Testis (tissue), 3 donors: ENCODE results near the gene ZNF317. TPM values are rescaled to one million over a fixed set of nuclear protein-coding genes. Genes with fewer than 3 reads are reported as not detected.

Experiments used
- DNase-seq: peaks from one replicate; pipeline ENCODE4 v3.0.0-alpha.2; 2019
- H3K27ac ChIP-seq, 2 donors: fragments of 200-600 bp; sonication (generic); one replicate each; pipeline ENCODE4 v1.5.1; 2019
- H3K27me3 ChIP-seq: fragments of 200-600 bp; sonication (generic); one replicate; pipeline ENCODE4 v1.5.1; 2019
- H3K36me3 ChIP-seq: fragments of 200-600 bp; sonication (generic); one replicate; pipeline ENCODE4 v1.5.1; 2017; ENCODE audit warnings: low read depth; ENCODE audit errors: missing control alignments
- H3K4me1 ChIP-seq: fragments of 200-600 bp; sonication (generic); one replicate; pipeline ENCODE4 v1.5.1; 2019
- H3K4me3 ChIP-seq, 2 donors: fragments of 200-600 bp; sonication (generic); one replicate each; pipeline ENCODE4 v1.5.1; 2017 to 2019
- H3K9me3 ChIP-seq: fragments of 200-600 bp; sonication (generic); one replicate; pipeline ENCODE4 v1.5.1; 2017
- CTCF ChIP-seq, 3 experiments: fragments of 450-650 bp in 2 of 3; fragments of 200-600 bp in 1 of 3; sonication (generic) in 1 of 3; IDR thresholded peaks; one replicate each; pipeline ENCODE4 v1.5.1; 2016 to 2019; ENCODE audit warnings: antibody characterized with exemption in 3 of 3, mild to moderate bottlenecking in 2 of 3, moderate library complexity in 1 of 3
- POLR2A ChIP-seq: fragments of 450-650 bp; IDR thresholded peaks from one replicate; pipeline ENCODE4 v1.6.1; 2017; ENCODE audit warnings: antibody characterized with exemption, mild to moderate bottlenecking, moderate library complexity
- WGBS, 2 donors: methylation state at CpG; one replicate each; pipeline ENCODE4 v1.1.5; 2018; 5-methylcytosine and 5-hydroxymethylcytosine counted together
- intact Hi-C: fragments of 100-400 bp; cut with DNase I; formaldehyde crosslinking; loops from one replicate; pipeline ENCODE4 v1.15.1; 2023; ENCODE audit warnings: low total_unique reads
- polyA plus RNA-seq: library from polyadenylated mRNA; stranded (reverse); fragments of 350-450 nt; fragmentation: Illumina TruSeq; extraction: RNeasy Lipid Tissue Mini Kit (QIAGEN cat#74804); gene quantifications from one replicate; pipeline ENCODE4 v1.2.3, GENCODE V29; 2014; ENCODE audit warnings: low read depth, low replicate concordance; ENCODE audit not compliant: insufficient read depth
- total RNA-seq, 2 donors: library from RNA; depleted of rRNA; stranded (reverse); fragments of >200 nt; gene quantifications; one replicate each; pipeline ENCODE4 v1.2.3, GENCODE V29; 2016

The ZNF317 gene
- total and polyA plus RNA-seq, 3 donors from 2014 or later = 16.1 to 28.8 (median 19.4) TPM

- Histone ChIP-seq H3K4me1 (no peaks in the 10 kb centered on the region), H3K9me3 (no peaks in the 10 kb centered on the region), H3K4me3 (peak overlapping the region in 1 of 2 donors; percentile 38), H3K36me3 (no peaks in the 10 kb centered on the region), H3K27ac (no peak overlapping the region), H3K27me3 (no peaks in the 10 kb centered on the region)
- TF ChIP-seq POLR2A (no peak), CTCF (IDR thresholded peaks at IDR 0.05) (peak in 2 of 3 experiments; percentile 65 to 86)
- 15 to 23% methylated on average over 13 of the region's 13 CpGs for WGBS, 2 donors
- intact Hi-C loops = no loop called here
- DNase-seq = peak; percentile 87
These were observed 65.4 kb downstream of the ZNF317 start for GRCh38 chr19:9205501-9206113.

Other genes with a start within 250 kb of the ZNF317 start
- gene MUC16, start 130.0 kb upstream of the ZNF317 start, total RNA-seq = 1 to 10 TPM; 2.6 to 4.0 TPM
- gene MUC16, start 130.0 kb upstream of the ZNF317 start, polyA plus RNA-seq = 4.8 TPM
- under 1 TPM in 1 of 2 donors, not detected in 1; 0.12 TPM for gene OR1M1, start 53.3 kb upstream of the ZNF317 start, total RNA-seq
- not detected for gene OR1M1, start 53.3 kb upstream of the ZNF317 start, polyA plus RNA-seq
- gene OR7G2, start 32.9 kb upstream of the ZNF317 start, total RNA-seq = not detected
- gene OR7G2, start 32.9 kb upstream of the ZNF317 start, polyA plus RNA-seq = not detected
- not detected for gene OR7G1, start 24.6 kb upstream of the ZNF317 start, total RNA-seq
- gene OR7G1, start 24.6 kb upstream of the ZNF317 start, polyA plus RNA-seq = not detected
- not detected for gene OR7G3, start 13.4 kb upstream of the ZNF317 start, total RNA-seq
- gene OR7G3, start 13.4 kb upstream of the ZNF317 start, polyA plus RNA-seq = not detected
- gene OR7D2, start 38.6 kb downstream of the ZNF317 start, total RNA-seq = under 1 TPM; 0.62 to 0.79 TPM
- gene OR7D2, start 38.6 kb downstream of the ZNF317 start, polyA plus RNA-seq = 1.7 TPM
- gene OR7D4, start 79.2 kb downstream of the ZNF317 start, total RNA-seq = under 1 TPM in 1 of 2 donors, not detected in 1; 0.06 TPM
- not detected for gene OR7D4, start 79.2 kb downstream of the ZNF317 start, polyA plus RNA-seq
- gene OR7E24, start 110.5 kb downstream of the ZNF317 start, total RNA-seq = 1 to 10 TPM in 1 of 2 donors, under 1 TPM in 1; 0.62 to 1.5 TPM
- gene OR7E24, start 110.5 kb downstream of the ZNF317 start, polyA plus RNA-seq = 2.3 TPM
- 10 to 100 TPM; 11.9 to 12.0 TPM for gene ZNF699, start 169.4 kb downstream of the ZNF317 start, total RNA-seq
- 2.2 TPM for gene ZNF699, start 169.4 kb downstream of the ZNF317 start, polyA plus RNA-seq
- 10 to 100 TPM; 48.4 to 49.7 TPM for gene ZNF559, start 183.8 kb downstream of the ZNF317 start, total RNA-seq
- 15.4 TPM for gene ZNF559, start 183.8 kb downstream of the ZNF317 start, polyA plus RNA-seq
- gene ZNF177, start 222.6 kb downstream of the ZNF317 start, total RNA-seq = 10 to 100 TPM; 11.9 to 20.7 TPM
- 16.5 TPM for gene ZNF177, start 222.6 kb downstream of the ZNF317 start, polyA plus RNA-seq